SK-N-SH (cell line): ENCODE data around the gene TTC7B. TPM values are rescaled to one million over a fixed set of nuclear protein-coding genes. Genes with fewer than 3 reads are reported as not detected.
A peak's percentile ranks its signal among the peaks of the same experiment; 100 is the strongest.

Experiments used
- CTCF ChIA-PET: fragments of 300-600, 350-600 bp; formaldehyde crosslinking; extraction: SDS; loops from one replicate; lab custom pipeline; 2021; lab: Yijun Ruan, JAX
- POLR2A ChIA-PET: fragments of 350-600 bp; sonication (Branson Sonifier 250); formaldehyde crosslinking; extraction: SDS; loops from one replicate; lab custom pipeline; 2020; ENCODE audit warnings: antibody characterized with exemption, inconsistent platforms; lab: Yijun Ruan, JAX
- DNase-seq: peaks from one replicate; pipeline ENCODE4 v3.0.0; 2012
- H2AFZ ChIP-seq: fragments of 200-600 bp; sonication (generic); 2 replicates; pipeline ENCODE4 v1.8.1; 2016; ENCODE audit warnings: antibody characterized with exemption, mild to moderate bottlenecking, low read depth
- H3F3A ChIP-seq: fragments of 200-600 bp; sonication (generic); replicated peaks from 2 replicates; pipeline ENCODE3; 2016; ENCODE audit warnings: antibody characterized with exemption, mild to moderate bottlenecking; ENCODE audit not compliant: insufficient read depth
- H3K27ac ChIP-seq, 2 experiments: fragments of 200-500 bp in 1 of 2; fragments of 200-600 bp in 1 of 2; sonication (Bioruptor generic) in 1 of 2; sonication (generic), shearing (Covaris generic) in 1 of 2; 2 replicates each; pipeline versions ENCODE4 v1.5.1 to v1.6.1; 2014 to 2016; ENCODE audit warnings: low read depth in 2 of 2, inconsistent platforms in 1 of 2, low read length in 1 of 2, mild to moderate bottlenecking in 1 of 2, mixed read lengths in 1 of 2
- H3K27me3 ChIP-seq: fragments of 200-600 bp; sonication (generic), shearing (Covaris generic); 2 replicates; pipeline ENCODE4 v1.6.1; 2016; ENCODE audit warnings: mixed run types; ENCODE audit not compliant: insufficient read depth
- H3K36me3 ChIP-seq, 2 experiments: fragments of 200-500 bp in 1 of 2; fragments of 200-600 bp in 1 of 2; sonication (Bioruptor generic) in 1 of 2; sonication (generic) in 1 of 2; replicated peaks in 1 of 2; 2 replicates each; pipeline versions ENCODE3 to v1.5.1; 2014 to 2016; ENCODE audit warnings: low read length in 1 of 2, mild to moderate bottlenecking in 1 of 2; ENCODE audit not compliant: insufficient read depth in 2 of 2, control insufficient read depth in 1 of 2
- H3K4me1 ChIP-seq, 2 experiments: fragments of 200-500 bp in 1 of 2; fragments of 200-600 bp in 1 of 2; sonication (Bioruptor generic) in 1 of 2; sonication (generic), shearing (Covaris generic) in 1 of 2; 2 replicates each; pipeline versions ENCODE4 v1.5.1 to v1.6.1; 2014 to 2016; ENCODE audit warnings: low read depth in 1 of 2, low read length in 1 of 2, mixed run types in 1 of 2; ENCODE audit not compliant: insufficient read depth in 2 of 2, control insufficient read depth in 1 of 2
- H3K4me2 ChIP-seq: fragments of 200-600 bp; sonication (generic), shearing (Covaris generic); 2 replicates; pipeline ENCODE4 v1.6.1; 2017; ENCODE audit warnings: mixed run types
- H3K4me3 ChIP-seq, 2 experiments: fragments of 200-500 bp in 1 of 2; fragments of 200-600 bp in 1 of 2; sonication (Bioruptor generic) in 1 of 2; sonication (generic), shearing (Covaris generic) in 1 of 2; 2 replicates each; pipeline versions ENCODE4 v1.5.1 to v1.8.1; 2014 to 2016; ENCODE audit warnings: low read depth in 2 of 2, inconsistent platforms in 1 of 2, low read length in 1 of 2, mild to moderate bottlenecking in 1 of 2, mixed read lengths in 1 of 2, moderate library complexity in 1 of 2
- H3K79me2 ChIP-seq: fragments of 200-600 bp; sonication (generic); 2 replicates; pipeline ENCODE4 v1.8.1; 2017; ENCODE audit warnings: mild to moderate bottlenecking; ENCODE audit not compliant: insufficient read depth
- H3K9ac ChIP-seq: fragments of 200-600 bp; sonication (generic); 2 replicates; pipeline ENCODE4 v1.6.1; 2017; ENCODE audit warnings: mixed run types
- H3K9me2 ChIP-seq: fragments of 200-600 bp; sonication (generic); 2 replicates; pipeline ENCODE4 v1.6.1; 2017; ENCODE audit warnings: mixed run types
- H3K9me3 ChIP-seq: fragments of 200-600 bp; sonication (generic); 2 replicates; pipeline ENCODE4 v1.6.1; 2017; ENCODE audit warnings: mixed run types, mild to moderate bottlenecking, moderate library complexity
- H4K20me1 ChIP-seq: fragments of 200-600 bp; sonication (generic); 2 replicates; pipeline ENCODE4 v1.6.1; 2017; ENCODE audit warnings: mild to moderate bottlenecking, mixed run types; ENCODE audit not compliant: insufficient read depth
- CTCF ChIP-seq: fragments of 200-600 bp; sonication (generic); IDR thresholded peaks from 2 replicates; pipeline ENCODE4 v1.6.1; 2017; ENCODE audit warnings: antibody characterized with exemption, mild to moderate bottlenecking, moderate library complexity
- IRF3 ChIP-seq: fragments of 150-350 bp; IDR thresholded peaks from 2 replicates; pipeline ENCODE4 v1.6.1; 2016; ENCODE audit warnings: mild to moderate bottlenecking, low read depth, low read length
- MEF2A ChIP-seq: IDR thresholded peaks from 2 replicates; pipeline ENCODE4 v1.4.0; 2012; ENCODE audit warnings: low read depth, borderline replicate concordance
- NFIC ChIP-seq: IDR thresholded peaks from 2 replicates; pipeline ENCODE4 v1.4.0; 2012; ENCODE audit warnings: borderline replicate concordance
- POLR2AphosphoS5 ChIP-seq: IDR thresholded peaks from 2 replicates; pipeline ENCODE4 v1.6.1; 2012; ENCODE audit warnings: low read depth, low read length
- RFX5 ChIP-seq: IDR thresholded peaks from 2 replicates; pipeline ENCODE4 v1.6.1; 2012; ENCODE audit warnings: mild to moderate bottlenecking, improper control_type of control experiment, low read length
- TCF12 ChIP-seq: IDR thresholded peaks from 2 replicates; pipeline ENCODE4 v1.4.0; 2012
- USF2 ChIP-seq: fragments of 150-350 bp; IDR thresholded peaks from 2 replicates; pipeline ENCODE4 v1.6.1; 2017; ENCODE audit warnings: antibody characterized with exemption, low read length, low read depth, borderline replicate concordance
- WGBS: methylation state at CpG from one replicate; pipeline ENCODE4 v1.1.6; 2017; ENCODE audit warnings: low lambda C conversion rate; 5-methylcytosine and 5-hydroxymethylcytosine counted together
- polyA plus RNA-seq, 3 experiments: library from polyadenylated mRNA; depleted of rRNA; stranded (reverse); fragments of >200 nt; gene quantifications; 2 replicates each; pipeline ENCODE4 v1.2.3, GENCODE V29; 2012

The TTC7B gene
- polyA plus RNA-seq, 1 of the 3 experiments (the other 2 are of a cell fraction), result 43.1 TPM

GRCh38 chr14:90797451-90797850, 18.8 kb downstream of the TTC7B start:
- no peak overlapping the region for H3K4me2 ChIP-seq
- H3K27me3 ChIP-seq, result no peaks in the 10 kb centered on the region
- H3K4me3 ChIP-seq, result no peak overlapping the region
- peaks cover 14% of the 10 kb centered on the region for H3F3A ChIP-seq
- TF ChIP-seq MEF2A (no peak), NFIC (no peak), TCF12 (no peak), RFX5 (no peak)
- no peaks in the 10 kb centered on the region for H4K20me1 ChIP-seq
- no peaks in the 10 kb centered on the region for H3K9me2 ChIP-seq
- DNase-seq, result no peak
- H3K9ac ChIP-seq, result no peak overlapping the region
- peaks cover 57% of the 10 kb centered on the region; the same call in 1 of the 2 replicates for H3K79me2 ChIP-seq
- no peak overlapping the region for H3K27ac ChIP-seq
- no peaks in the 10 kb centered on the region for H3K9me3 ChIP-seq
- WGBS, result 93% methylated on average over 3 of the region's 3 CpGs
- POLR2A ChIA-PET, result no interaction called here
- CTCF ChIA-PET, result interaction anchor here (2.6 kb wide), 1 partner anchor 19 kb away, joined by 10 read pairs; the partner anchor contains the start of gene TTC7B
- peaks cover 15 to 19% of the 10 kb centered on the region in 2 experiments for H3K4me1 ChIP-seq
- H3K36me3 ChIP-seq, result no peaks in the 10 kb centered on the region
- H2AFZ ChIP-seq, result no peak overlapping the region

DNA sequence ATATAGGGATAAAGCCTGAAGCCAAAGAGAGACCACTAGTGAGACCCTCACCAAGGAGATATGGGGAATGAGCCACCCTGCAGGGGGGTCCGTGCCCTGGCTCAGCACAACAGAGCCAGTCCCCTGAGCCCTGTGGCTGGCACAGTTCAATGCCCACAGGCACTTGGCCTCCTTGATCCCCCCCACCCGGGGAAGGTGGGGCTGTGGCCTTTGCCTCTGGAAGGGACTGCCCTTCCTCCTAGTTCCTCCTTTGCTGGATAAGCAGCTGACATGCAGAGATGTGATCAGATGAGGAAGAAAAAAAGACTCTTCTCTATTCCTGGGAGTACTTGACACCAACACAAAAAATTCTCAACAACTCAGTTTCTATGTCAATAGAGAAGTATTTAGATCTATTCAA, 19.9 kb downstream of the TTC7B start:
- Histone ChIP-seq H3K79me2 (peaks cover 47% of the 10 kb centered on the region; the same call in 1 of the 2 replicates), H3K9me2 (no peaks in the 10 kb centered on the region), H3F3A (peaks cover 14% of the 10 kb centered on the region), H3K27me3 (no peaks in the 10 kb centered on the region), H3K4me3 (no peak overlapping the region)
- no peak for TF ChIP-seq USF2
- TF ChIP-seq POLR2AphosphoS5, result no peak
- no peak for TF ChIP-seq CTCF
- no peak for TF ChIP-seq IRF3
- TF ChIP-seq, all 33 proteins: peak for 0
- peak overlapping the region; percentile 20 for H3K4me2 ChIP-seq
- CTCF ChIA-PET, result interaction anchor here (0.9 to 2.6 kb wide), 7 partner anchors 9 to 37 kb away, joined by 3 to 19 read pairs (median 7); partner anchors contain the start of gene TTC7B
- no peak for DNase-seq
- peak overlapping the region; percentile 79 for H3K27ac ChIP-seq
- no peaks in the 10 kb centered on the region for H3K36me3 ChIP-seq
- no CpG with 5 or more reads among the region's 2 CpGs for WGBS
- H3K9me3 ChIP-seq, result no peaks in the 10 kb centered on the region
- peaks cover 15 to 22% of the 10 kb centered on the region in 2 experiments for H3K4me1 ChIP-seq
- peak overlapping the region; percentile 37; the same call in 1 of the 2 replicates for H3K9ac ChIP-seq
- no peak overlapping the region for H2AFZ ChIP-seq
- POLR2A ChIA-PET, result interaction anchor here (0.8 to 1.0 kb wide), 2 partner anchors 10 to 376 kb away, joined by 3 to 4 read pairs; no protein-coding TSS in a partner anchor
- no peaks in the 10 kb centered on the region for H4K20me1 ChIP-seq
